GM18870 (cell line): ENCODE data around the gene HAP1.
"Not testable (repeated sequence)": the region's sequence is repeated elsewhere in the genome, so short reads cannot be mapped to it uniquely, and the experiment has no call there.

Experiments used
- ATAC-seq: cut with Tn5 transposase; IDR thresholded peaks from one replicate; pipeline ENCODE4 v1.9.1; 2021; ENCODE audit warnings: moderate library complexity; ENCODE audit not compliant: unreplicated experiment

The HAP1 gene

GRCh38 chr17:41725134-41725533, 9.3 kb downstream of the HAP1 start:
- ATAC-seq, result no peak

GRCh38 chr17:41724476-41725050, 9.9 kb downstream of the HAP1 start:
- no peak for ATAC-seq

GRCh38 chr17:41723801-41724475, 10.5 kb downstream of the HAP1 start:
- ATAC-seq, result no peak

DNA sequence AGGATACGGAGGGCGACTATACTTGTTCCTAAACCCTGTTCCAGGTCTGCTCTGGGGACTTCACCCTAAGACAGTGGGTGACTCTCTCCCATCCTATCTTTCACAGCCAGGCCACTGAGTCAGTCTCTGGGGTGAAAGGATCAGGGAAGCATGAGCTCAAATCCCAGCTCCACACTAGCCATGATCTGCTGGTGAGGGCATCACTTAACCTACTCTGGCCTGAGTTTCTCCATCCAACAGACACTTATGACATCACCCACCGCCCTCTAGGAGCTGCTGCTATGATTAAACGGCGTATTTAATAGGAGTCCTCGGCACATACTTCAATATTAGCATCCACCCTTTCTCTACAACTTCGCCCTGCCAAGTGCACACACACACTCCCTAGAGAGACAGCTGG, 12.2 kb downstream of the HAP1 start:
- ATAC-seq, result no peak

DNA sequence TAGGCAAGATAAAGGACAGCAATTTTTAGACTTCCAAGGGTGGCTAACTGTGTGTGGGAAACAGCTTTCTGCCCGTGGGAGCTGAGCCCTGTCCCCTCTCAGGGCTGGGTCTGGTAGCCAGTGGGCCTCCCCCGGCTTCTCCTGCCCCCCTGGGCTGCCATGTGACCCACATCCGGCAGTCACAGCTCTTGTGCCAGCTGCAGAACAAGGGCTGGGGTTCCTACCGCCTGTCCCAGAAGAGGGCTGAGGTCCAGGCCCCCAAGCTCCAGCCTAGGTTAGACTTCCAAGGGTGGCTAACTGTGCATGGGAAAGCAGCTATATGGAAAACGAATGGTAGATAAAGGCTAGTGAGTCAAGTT, 16.2 kb downstream of the HAP1 start:
- no peak for ATAC-seq

GRCh38 chr17:41717408-41718286, 16.8 kb downstream of the HAP1 start:
- ATAC-seq, result no peak

- ATAC-seq, result no peak
Measured at GRCh38 chr17:41711669-41712400, 22.6 kb downstream of the HAP1 start, which contains the start of gene GAST. TSS of gene GAST (plus strand) at chr17:41712331. CDS start at chr17:41715437, 3,106 bp downstream.

GRCh38 chr17:41710472-41711090, 23.9 kb downstream of the HAP1 start:
- ATAC-seq, result no peak

DNA sequence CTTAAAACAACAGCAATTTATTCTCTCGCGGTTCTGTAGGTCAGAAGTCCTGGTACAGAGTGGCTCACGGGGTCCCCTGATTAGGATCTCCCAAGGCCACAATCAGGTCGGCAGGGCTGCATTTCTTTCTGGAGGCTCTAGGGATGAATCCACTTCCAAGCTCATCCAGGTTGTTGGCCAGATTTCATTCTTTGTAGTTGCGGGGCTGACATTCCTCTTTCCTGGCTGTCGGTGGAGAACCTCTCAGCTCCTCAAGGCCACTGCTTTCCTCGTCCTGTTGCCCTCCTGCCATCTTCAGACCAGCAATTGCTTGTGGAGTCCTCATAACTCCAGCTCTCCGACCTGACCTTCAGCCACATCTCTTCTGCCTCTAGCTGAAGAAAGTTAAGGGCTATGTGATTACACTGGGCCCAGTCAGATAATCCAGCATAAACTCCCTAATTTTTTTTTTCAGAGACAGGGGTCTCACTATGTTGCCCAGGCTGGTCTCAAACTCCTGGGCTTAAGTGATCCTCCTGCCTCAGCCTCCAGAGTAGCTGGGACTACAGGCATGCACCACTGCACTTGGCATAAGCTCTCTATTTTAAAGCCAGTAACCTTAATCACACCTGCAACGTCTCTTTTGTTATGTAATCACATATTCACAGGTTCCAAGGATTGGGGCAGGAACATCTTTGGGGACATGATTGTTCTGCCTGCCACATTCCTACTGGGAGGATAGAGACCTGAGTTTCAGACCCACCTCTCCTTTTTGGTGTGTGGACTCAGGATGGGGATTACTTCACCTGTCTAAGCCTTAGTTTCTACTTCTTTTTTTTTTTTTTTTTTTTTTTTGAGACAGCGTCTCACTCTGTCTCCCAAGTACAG, 26.4 kb downstream of the HAP1 start:
- ATAC-seq, result no peak

DNA sequence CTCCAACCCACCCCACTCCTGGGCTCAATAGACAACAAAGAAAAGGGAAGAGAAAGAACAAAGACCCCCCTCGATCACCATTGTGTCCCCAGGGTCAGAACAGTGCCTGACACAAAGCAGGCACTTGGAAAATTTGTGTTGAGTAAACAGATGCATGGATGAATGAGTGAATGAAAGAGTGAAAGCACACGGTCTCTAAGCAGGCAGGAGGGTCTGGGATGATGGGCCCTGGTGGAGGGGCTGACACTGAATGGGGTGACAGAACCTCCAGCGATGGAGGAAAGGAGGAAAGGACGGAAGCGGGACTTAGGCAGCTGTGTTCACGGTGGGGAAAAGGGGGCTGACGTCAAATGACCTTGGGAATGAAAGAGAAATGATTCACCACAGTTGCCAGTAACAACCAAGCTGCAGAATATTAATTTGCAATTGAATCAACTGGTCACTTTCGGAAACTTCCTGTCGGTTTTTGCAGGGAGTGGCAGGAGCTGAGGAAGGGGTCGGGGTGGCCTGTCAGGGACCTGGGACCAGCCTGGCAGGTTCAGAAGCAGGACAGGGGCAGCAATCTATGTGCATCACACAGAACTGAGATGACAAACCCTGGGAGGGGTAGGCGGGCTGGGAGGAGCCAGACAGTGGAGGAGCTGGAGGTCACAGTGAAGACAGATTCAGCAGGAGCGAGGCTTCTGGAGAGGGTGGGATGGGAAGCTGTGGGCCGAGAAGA, 29.0 kb downstream of the HAP1 start:
- ATAC-seq, result no peak

DNA sequence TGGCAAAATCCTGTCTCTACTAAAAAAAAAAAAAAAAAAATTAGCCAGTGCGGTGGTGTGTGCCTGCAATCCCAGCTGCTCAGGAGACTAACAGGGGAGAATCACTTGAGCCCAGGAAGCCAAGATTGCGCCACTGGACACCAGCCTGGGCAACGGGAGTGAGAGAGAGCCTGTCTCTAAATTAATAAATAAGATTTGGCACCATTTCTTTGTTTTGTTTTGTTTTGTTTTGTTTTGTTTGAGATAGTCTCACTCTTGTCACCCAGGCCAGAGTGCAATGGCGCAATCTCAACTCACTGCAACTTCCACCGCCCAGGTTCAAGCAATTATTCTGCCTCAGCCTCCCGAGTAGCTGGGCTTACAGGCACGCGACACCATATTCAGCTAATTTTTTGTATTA, 31.7 kb downstream of the HAP1 start:
- ATAC-seq, result no peak

GRCh38 chr17:41700843-41701242, 33.6 kb downstream of the HAP1 start:
- ATAC-seq, result not testable (repeated sequence)

DNA sequence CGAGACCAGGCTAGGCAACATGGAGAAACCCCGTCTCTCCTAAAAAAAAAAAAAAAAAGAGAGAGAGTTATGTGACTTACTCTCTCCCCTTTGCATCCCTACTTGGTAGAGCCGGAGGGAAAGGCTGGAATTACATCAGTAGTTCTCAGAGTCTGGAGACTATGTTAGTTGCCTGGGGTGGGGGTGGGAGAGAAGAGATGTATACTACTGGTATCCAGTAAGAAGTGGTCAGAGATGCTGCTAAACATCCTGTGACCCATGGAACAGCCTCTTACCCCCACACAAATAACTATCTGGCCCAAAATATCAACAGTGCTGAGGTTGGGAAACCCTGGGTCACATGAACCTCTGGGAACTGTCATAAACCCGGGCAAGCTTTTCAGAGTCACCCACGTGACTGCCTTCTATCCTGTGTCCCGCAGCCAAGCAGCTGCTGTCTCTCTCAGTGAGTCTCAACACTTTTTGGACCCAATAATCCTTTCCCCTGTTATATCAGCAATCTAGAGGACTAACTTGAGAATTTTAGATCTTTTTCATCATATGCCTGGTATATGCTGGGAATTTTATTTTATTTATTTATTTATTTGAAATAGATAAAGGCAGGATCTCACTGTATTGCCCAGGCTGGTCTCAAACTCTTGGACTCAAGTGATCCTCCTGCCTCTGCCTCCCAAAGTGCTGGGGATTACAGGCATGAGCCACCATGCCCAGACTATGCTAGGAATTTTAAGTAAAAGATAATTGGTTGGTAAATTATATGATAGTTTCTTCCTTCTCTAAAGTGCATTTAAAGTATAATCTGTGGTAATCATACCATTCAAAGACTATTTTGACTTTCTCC, 37.1 kb downstream of the HAP1 start:
- no peak for ATAC-seq

DNA sequence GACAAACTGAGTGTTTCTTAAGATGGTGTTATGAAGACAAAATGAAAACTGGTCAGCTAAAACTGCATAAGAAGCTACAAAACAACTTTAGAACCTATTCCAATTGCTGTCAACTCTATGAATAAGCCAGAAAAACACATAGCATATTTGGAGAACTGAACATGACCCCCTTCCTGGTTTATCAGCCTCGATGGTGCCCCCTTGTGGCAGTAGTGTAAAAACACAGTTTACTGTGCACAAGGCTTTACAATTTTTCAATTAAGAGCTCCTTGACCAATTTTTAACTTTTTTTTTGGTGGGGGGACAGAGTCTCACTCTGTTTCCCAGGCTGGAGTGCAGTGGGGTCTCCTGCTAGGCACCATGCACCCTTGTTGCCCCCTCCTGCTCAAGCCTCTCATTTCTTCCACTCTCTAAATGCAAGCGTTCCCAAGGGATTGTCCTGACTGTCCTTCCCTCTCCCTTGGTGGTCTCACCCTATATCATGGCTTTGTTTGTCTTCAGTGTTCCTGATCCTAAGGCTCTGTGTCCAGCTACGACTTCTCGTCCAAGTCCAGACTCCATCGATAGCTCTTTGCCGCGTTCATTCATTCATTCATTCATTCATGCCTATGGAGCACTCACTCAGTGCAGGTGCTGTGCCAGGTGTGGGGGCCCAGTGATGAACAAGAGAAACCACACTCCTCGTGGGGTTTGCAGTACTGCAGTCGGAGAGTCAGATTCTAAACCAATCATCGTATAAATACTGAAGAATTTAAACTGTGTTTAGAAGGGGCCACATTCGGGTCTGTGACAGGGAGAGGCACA, 38.3 kb downstream of the HAP1 start:
- no peak for ATAC-seq

GRCh38 chr17:41695134-41695661, 39.2 kb downstream of the HAP1 start:
- no peak for ATAC-seq

DNA sequence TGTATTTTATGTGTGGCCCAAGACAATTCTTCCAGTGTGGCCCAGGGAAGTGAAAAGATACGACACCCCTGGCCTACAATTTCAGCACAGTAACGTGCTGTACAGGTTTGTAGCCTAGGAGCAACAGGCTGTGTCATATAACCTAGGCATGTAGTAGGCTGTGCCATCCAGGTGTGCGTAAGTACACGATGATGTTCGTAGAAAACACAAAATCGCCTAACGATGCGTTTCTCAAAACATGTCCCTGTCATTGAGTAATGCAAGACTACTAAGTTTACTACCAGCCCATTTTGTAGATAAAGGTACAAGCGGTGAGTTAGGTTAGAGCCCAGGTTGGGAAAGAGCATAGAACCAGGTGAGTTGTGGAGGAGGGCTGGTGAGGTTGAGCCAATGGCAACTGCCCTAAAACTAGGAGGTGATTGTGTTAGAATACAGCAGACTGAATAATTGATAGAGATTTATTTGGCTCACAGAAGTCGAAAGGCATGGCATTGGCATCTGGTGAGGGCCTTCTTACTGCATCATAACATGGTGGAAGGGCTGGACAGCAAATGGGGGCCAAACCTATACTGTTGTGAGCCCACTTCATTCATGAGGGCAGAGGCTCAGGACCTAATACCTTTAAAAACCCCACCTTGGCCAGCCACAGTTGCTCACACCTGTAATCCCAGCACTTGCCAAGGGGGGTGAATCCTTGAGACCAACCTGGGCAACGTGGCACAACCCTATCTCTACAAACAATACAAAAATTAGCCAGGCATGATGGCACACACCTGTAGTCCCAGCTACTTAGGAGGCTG, 41.5 kb downstream of the HAP1 start:
- no peak for ATAC-seq
